GM19455 (cell line): ENCODE results near the gene SPATS1.

Experiments used
- ATAC-seq: cut with Tn5 transposase; IDR thresholded peaks from one replicate; pipeline ENCODE4 v1.9.1; 2021; ENCODE audit not compliant: unreplicated experiment

SPATS1 gene, protein sequence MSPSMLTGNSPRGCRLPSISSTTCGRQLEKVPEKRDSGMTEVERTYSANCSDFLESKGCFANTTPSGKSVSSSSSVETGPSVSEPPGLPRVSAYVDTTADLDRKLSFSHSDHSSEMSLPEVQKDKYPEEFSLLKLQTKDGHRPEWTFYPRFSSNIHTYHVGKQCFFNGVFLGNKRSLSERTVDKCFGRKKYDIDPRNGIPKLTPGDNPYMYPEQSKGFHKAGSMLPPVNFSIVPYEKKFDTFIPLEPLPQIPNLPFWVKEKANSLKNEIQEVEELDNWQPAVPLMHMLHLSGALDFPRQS

DNA sequence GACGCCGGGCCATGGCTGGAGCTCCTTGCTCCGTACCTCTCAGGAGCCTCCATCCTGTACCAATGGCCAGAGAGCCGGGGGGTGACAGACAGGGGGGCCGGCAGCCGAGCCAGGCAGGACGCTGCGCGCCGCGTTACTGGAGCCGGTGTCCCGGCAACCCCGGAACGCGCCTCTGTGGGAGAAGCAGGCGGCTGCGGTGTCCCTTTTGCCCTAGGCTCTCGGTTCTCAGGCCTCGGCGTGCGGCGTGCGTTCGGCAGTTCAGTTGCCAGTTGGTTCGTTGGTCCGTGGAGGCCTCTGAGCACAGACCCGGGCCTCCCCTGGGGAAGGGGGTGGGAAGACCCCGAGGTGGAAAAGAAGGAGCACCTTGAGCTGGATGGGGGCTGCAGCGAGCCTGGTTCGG is at the start of gene SPATS1:
TSS of gene SPATS1 (plus strand) at position 162 of the 400 bp plus-strand sequence. CDS start 446 bp downstream, outside the sequence.
- no peak for ATAC-seq

DNA sequence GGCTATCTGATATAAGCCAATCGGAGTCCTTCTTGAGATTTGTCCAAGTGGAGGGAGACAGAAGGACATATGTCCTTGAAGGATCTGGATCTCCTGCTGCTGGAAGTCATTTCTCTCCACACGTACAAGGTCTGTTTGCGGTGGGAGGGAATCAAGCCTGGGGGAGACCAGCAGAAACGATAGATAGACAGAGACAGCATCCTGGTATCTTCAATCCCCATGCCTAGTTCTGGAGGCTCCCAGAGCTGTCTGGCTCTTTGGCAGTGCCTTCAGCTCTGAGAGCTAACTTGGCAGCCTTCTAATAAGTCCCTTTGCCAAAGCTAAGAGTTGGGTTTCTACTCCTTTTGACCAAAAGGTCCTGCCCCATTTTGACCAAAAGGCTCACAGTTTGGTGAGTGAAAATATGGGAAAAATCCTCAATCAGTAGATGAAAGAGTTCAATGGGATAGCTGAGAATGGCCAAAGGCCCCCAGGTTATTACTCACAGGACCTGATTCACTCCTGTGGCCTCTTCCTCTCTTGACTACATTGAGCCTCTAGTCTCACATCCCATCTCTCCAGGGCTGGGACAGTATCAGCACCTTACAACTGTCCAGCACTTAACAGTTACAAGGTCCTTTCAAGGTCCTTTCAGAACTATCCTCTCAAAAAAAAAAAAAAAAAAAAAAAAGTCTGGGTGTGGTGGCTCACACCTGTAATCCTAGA is 49.6 kb upstream of the SPATS1 start:
- no peak for ATAC-seq

DNA sequence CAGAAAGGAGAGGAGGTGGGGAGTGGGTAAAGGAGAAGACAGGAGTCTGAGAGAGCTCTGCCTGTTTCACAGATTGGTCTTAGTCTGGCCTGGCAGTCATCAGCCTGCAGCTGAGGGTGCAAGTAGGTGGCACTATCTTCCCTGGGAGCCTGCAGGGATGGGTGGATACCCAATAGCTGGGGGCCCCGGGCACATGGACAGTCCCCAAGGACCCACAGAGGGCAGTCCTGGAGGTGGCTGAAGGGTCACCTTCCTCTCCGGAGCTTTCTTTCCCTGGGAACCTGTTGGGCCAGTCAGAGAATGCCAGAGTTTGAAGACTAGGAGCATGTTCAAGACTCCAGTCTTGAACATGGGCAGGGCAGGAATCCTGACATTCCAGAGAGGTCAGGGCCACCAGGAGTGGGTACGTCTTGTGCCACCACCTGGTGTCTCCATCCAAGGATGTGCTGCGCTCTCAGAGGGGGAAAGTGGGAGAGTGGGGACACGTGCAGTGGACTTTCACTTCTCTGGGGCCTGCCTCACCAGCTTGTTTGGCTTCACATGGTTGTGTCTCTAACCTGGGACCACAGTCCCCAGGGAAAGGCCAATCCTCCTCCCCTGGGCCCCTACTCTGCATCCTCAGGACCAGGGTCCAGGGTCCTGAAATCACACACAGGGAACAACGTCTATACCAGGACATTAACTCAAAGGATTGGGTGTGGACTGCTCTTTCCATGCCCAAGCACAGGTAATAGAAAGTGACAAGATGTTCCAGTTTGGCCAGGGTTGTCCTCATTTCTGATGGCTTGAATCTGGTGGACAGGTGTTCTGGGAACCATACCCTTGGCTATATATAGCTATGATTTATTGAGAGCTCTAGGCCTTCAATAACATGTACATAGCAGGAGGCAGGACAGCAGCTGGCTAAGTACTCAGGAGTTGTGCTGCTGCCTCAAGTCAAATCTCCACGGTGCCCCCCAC is 47.3 kb upstream of the SPATS1 start:
- no peak for ATAC-seq

DNA sequence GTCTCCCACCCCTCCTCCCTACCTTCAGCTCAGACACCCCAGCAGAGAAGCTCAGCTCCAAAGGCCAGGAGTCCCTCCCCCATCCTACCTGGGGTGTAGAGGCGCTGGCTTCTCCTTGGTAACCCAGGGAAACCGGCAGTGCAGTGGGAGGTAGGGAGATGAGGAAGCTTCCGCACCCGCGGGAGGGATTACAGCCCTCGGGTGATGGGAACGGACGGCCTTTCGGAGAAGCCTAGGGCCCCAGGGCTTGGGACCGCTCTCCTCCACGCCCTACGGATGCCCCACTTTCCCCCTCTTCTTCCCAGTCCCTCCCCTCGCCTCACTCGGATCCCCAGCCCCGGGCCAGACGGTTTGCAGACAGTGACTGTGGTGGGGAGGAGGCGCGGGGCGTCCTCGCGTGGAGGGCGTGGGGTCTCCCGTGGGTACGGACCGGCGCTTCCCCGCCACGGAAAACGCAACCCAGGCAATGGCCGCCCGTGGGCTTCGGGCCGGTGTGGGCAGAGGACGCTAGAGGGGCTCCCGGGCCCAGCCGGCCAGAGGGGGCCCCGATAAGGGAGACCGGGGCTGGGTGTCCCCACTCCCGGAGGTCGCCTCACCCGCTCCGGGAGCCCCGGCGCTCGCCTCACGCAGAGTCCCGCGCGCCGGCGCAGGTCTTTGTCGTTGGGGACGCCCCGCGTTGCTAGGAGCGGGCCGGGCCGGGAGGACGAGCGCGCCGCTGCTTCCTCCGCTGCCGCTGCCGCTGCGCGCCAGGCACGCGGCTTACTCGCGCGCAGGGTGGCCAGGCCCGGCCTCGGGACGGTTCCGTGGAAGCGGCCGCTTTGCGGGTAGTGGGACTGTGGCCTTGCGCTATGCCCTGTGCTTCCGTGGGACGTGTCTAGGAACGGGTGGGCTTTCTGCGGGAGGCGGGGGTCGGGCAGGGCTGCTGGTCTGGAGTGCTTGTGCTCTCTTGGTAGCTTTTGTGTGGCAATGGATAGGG is 45.1 kb upstream of the SPATS1 start:
- ATAC-seq, result no peak

DNA sequence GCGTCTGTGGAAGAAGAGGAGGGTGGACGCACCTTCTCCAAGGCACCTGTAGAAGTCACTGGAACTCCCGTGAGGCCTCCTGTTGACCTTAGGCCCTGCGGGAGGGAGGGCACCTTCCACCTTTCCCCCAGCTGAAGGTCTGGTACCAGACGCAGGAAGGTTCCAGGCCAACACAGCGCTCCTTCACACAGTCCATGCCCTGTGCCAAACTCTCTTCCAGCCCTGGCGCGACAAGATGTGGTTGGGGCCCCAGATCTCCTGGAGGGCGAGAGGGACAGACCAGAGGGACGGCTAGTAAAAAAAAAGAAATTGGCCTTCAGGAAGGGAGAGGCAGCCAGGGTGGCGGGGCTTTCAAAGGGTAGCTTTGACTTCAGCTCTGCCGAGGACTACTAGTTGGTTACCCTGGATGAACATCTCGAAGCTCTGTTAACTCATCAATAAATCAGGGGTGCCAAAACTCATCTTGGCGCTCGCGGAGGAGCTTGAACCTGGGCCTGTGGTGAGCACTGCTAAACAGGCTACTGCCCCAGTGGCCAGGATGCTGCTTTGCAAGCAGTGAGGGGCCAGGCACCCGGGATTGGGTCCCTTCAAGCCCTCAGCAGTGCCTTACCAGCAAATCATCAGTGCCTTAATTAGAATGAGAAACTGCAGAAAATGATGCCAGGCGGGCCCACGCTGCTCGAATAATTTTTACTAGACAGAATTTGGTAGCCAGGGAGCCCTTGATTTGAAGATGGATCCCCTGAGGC is 44.2 kb upstream of the SPATS1 start:
- no peak for ATAC-seq

DNA sequence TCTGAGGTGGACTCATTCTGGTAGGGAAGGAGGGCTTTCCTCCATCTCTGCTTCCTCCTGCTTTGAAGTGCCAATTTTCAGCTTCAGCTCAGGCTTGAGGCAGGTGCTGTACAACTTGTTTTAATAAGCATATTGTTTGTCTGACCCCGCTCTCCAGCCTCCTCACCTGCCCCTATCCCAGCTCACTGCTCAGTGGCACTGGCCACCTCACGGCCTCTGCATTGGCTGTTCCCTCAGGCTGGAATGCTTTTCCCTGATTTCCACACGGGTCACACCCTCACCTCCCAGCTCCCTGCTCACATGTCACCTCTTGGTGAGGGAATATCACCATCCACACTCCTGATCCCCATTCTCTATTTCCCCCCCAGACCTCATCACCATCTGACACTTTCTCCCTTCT is 43.6 kb upstream of the SPATS1 start:
- ATAC-seq, result no peak

DNA sequence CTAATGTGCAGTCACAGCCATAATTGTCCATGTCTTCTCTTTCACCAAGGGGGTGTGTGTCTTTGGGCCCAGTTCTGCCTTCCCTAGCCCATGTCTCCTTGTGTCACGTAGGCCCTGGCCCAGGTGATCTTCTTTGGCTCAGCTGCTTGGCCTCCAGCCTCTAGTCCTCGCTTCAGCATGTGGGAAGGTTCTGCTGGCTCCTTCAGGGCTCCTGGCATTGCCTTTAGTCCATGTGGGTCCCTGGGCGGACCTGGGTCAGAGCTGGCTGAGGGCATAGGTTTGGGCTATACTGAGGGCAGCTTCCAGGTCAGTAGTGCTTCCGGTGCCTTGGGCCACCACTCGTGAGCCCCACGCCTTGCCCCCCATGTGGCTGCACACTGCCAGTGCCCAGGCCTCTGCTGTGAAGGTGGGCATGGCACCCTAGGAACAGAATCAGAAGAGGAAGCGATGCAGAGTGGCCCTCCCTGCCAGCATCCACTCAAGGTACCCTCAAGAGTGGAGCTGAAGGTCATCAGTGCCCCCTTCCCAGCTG is 42.1 kb upstream of the SPATS1 start:
- ATAC-seq, result no peak

DNA sequence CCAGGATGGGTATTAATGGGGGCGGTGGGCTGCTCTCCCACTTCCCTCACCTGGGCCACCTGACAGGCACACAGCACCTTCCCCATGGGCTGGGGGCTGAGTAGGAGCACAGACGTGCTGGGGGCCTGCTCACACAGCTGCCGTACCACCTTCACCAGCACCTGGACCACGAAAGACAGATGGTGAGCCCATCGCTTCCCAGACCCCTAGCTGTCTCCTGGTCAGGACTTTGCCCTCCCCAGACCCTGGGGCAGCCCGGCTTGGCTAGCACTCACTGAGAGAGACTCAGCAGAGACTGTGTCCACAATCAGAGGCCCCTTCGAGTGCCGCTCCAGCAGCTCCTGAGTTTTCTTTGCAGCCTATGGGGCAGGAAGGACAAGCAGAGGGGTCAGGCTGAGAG is 41.3 kb upstream of the SPATS1 start:
- ATAC-seq, result no peak

DNA sequence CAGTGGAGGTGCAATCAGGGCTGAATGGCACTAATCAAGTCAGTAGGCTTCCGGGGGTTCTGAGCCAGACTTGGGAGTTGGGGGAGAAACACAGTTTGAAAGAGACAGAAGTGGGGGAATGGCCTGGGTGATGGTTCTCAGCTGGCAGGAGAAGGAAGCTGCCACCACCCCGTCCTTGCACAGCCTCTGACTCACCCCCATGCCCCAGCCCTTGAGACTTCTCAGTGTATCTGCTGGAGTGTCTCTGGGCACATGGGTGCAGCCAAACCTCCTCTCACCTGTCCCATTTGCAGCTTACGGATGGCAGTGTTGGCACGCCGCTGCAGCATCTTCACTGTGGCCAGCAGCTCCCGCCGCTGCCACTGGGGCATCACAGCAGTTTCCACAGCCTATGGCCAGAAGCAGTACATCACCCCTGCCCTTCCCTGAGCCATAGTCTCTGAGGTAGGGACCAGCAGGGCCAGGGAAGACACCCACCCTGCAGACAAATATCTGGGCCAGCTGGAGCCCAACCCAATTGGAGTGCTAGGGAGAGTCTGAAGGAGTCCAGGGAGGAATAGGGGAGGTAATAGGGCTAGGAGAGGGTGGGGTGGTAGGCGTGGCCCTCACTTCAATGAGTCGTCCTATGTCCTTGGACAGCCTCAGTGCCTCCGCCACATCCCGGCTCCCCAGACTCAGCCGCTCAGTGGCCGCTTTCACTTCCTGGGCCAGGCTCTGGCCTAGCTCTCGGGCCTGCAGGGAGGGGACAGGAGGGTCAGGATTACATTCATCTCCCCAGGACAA is 40.5 kb upstream of the SPATS1 start:
- no peak for ATAC-seq

DNA sequence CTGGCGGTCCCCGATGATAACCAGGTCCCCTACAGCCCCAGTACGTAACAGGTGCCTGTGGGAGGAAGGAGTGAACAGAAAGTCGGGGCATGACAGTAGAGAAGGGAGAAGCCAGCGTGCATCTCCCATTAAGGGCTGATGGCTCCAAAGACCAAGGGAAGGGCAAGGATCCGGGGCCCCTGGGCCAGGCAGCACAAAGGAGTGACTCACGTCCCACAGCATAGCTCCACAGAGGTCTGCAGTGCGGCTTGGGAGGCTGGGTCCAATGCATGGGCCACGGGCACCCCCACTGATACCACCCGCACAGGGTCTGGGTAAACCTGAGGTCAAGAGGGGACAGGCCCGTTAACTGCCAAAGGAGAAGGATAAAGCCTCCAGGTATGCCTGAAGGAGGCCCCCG is 39.6 kb upstream of the SPATS1 start:
- ATAC-seq, result no peak

DNA sequence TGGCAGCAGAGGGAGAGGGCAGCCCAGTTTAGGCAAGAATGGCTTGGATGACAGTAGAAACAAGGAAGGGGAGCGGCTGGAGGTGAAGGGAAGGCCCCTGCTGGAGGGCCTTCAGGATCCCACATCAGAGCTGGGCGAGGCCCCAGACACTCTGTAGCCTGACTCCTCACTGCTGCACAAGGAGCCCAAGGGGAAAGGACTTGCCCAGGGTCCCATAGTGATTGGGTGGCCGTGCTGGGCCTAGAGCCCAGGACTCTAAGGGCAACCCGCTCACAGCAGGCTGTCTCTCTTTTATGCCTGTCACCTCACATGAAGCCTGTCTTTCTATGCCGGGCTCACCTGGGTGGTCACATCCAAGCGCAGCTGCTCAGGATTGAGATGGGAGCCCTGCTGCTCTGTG is 38.6 kb upstream of the SPATS1 start:
- no peak for ATAC-seq

DNA sequence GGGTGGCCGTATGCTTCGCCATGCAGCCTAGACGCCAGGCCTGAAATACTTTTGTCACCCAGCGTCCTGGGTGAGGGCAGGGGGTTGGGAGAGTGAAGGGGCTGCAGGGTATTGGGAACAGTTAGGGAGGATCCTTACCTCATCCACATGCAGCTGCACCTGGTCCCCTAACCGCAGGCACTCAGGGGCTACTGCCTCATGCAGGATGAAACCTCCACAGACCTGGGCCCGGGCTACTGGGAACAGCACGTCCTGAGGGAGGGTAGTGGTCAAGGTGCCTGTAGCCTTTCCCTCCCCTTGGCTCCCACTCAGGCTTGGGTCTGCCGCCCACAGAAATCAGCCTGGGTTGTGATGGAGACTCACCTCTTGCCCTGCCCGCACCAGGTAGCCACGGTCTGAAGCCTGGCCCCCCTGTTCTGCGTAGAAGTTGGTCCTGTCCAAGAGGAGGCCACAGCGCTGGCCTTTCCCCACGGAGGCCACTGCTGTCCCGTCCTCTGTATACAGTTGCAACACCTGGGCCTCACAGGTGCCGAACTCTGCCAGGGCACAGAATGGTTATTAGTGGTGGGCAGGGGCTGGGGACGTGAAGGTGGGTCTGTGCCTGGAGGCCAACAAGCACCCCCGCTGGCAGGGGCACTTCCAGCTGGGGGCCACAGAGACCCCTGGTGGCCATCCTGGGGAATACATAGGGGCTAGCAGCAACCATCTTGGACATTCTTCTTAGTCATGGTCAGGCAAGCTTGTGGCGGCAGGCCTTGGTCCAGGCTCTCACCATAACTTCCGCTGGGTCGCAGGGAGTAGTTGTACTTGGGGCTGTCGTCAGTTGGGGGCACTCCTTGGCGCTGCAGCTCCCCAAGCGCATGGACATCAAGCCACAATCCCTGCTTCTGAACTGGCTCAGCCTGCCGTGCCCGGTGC is 37.9 kb upstream of the SPATS1 start:
- ATAC-seq, result no peak

DNA sequence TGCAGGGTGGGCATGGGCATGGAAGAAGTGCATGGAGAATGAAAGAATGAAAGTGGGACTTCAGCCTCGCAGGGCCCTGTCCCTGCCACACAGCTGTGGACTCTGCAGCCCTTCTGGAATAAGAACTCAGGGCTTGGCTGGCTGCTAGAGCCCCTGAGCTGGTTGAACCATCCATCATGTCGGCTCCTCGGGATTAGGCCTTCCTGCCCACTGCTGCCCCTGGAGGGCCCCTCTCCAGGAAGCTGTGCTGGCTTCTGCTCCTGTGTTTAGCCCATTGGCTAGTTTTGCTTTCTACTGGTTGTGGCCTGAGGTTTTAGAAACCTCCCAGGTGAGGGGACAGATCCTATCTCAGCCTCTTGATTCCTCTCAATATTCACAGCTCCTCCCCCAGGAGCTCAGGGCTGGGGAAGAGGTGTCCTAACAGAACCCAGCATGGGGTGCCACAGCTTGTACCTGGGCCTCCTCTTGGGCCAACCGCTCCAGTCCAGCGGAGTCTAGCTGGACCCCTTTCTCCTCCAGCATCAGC is 37.2 kb upstream of the SPATS1 start:
- no peak for ATAC-seq

DNA sequence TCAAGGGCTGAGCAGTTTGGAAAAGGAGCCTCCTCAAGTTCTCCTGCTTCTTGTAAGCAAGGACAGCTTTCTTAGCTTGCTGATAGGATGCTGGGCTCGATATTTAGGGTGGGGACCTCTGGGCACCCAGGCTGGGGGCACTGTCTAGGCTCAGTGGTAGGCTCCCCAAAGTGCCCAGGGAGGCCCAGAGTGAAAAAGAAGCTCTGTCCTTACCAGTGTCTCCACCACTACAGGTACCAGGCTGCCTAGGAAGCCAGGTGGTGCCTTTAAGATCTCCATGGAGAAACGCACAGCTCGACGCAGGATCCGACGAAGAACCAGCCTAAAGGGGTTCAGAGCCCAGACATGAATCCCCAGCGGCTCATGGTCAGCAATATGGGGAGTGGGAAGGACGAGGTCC is 35.7 kb upstream of the SPATS1 start:
- ATAC-seq, result no peak

DNA sequence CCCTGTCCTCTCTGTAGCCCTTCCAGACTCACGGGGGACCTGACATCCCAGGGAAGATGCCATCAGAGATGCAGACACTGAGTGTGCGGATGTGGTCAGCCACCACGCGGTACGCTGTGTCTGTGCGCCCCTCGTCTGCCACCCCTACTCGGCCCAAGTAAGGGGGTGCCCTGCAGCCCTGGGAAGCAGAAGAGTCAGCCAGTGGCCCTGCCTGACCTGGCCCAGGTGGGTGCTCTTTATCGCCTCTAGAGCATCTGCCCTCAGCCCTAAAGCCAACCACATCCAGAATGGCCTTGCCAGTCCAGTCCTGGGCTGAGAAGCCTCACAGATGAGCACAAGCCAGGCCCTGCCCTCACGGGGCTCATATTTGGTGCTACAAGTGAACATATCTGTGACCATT is 35.2 kb upstream of the SPATS1 start:
- ATAC-seq, result no peak

DNA sequence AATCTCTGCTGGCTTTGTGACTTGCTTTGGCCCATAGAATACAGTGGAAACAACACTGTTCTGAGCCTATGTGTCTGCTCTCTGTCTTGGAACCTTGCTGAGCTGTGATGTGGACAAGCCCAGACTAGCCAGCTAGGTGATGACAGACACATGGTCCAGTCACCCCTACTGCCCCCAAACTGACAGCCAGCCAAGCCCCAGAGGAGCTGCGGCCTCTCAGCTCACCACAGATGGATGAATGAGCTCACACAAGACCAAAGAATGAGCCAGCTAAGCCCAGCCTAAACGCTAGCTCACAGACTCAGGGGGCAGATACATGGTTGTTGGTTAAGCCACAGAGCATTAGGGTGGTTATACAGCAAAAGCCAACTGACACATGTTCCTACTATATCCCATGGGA is 33.4 kb upstream of the SPATS1 start:
- ATAC-seq, result no peak

DNA sequence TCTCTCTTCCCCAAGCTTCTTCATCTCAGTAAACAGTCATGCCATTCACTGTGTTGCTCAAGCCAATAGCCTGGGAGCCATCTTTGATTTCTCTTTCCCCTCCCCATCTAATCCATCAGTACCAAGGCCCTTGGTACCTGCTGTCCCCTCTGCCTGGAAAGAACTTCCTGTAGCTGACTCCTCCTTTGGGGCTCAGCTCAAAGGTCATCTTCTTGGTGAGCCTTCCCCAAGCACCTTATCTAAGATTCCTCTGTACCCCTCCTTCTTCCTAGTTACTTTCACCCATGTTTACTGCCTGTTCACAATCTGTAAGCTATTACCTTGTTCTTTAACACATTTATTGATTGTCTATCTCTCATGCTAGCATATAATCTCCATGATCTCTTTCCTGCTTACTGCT is 32.8 kb upstream of the SPATS1 start:
- no peak for ATAC-seq
